PC-9 (cell line): ENCODE data around the gene EPHB2. TPM values are rescaled to one million over a fixed set of nuclear protein-coding genes. Genes with fewer than 3 reads are reported as not detected.

Source experiments
- BruUV-seq: library from RNA; stranded (reverse); fragments of 400-500 nt; replicated peaks from 2 replicates; lab custom pipeline; 2021; lab: Mats Ljungman, UMichigan
- CTCF ChIA-PET: fragments of 300-600 bp; sonication (Branson Sonifier 250); formaldehyde crosslinking; loops from one replicate; lab custom pipeline; 2022; ENCODE audit warnings: antibody characterized with exemption; lab: Charles Lee
- POLR2A ChIA-PET: fragments of 300-600 bp; sonication (Branson Sonifier 250); formaldehyde crosslinking; loops from one replicate; lab custom pipeline; 2022; ENCODE audit warnings: antibody characterized with exemption; ENCODE audit not compliant: unreplicated experiment; lab: Charles Lee
- DNase-seq, 2 experiments: peaks; one replicate each; pipeline versions ENCODE4 v3.0.0 to v3.0.0-alpha.2; 2015 to 2022; ENCODE audit warnings: mixed read lengths in 1 of 2
- H2AFZ ChIP-seq: fragments of 200-600 bp; sonication (generic); 2 replicates; pipeline ENCODE4 v1.8.1; 2017; ENCODE audit warnings: antibody characterized with exemption
- H3F3A ChIP-seq: fragments of 200-600 bp; sonication (generic); 2 replicates; pipeline ENCODE4 v1.8.1; 2017; ENCODE audit warnings: antibody characterized with exemption, mild to moderate bottlenecking, low read depth; ENCODE audit not compliant: insufficient read depth
- H3K27ac ChIP-seq: fragments of 200-600 bp; sonication (generic); 2 replicates; pipeline ENCODE4 v1.6.1; 2016; ENCODE audit warnings: mixed run types
- H3K27me3 ChIP-seq: fragments of 200-600 bp; sonication (generic); 2 replicates; pipeline ENCODE4 v1.6.1; 2016; ENCODE audit warnings: low read depth, mixed run types; ENCODE audit not compliant: insufficient read depth
- H3K36me3 ChIP-seq: fragments of 200-600 bp; sonication (generic); 2 replicates; pipeline ENCODE4 v1.6.1; 2016; ENCODE audit warnings: low read depth, mixed run types
- H3K4me1 ChIP-seq: fragments of 200-600 bp; sonication (generic); replicated peaks from 2 replicates; pipeline ENCODE4 v1.6.1; 2016; ENCODE audit warnings: mixed run types; ENCODE audit not compliant: insufficient read depth
- H3K4me2 ChIP-seq: fragments of 200-600 bp; sonication (generic); 2 replicates; pipeline ENCODE4 v1.6.1; 2017; ENCODE audit warnings: mixed run types
- H3K4me3 ChIP-seq: fragments of 200-600 bp; sonication (generic); 2 replicates; pipeline ENCODE4 v1.6.1; 2016; ENCODE audit warnings: mixed run types
- H3K79me2 ChIP-seq: fragments of 200-600 bp; sonication (generic); 2 replicates; pipeline ENCODE4 v1.6.1; 2017; ENCODE audit warnings: low read depth, mixed run types
- H3K9me2 ChIP-seq: fragments of 200-600 bp; sonication (generic); 2 replicates; pipeline ENCODE4 v1.8.1; 2017; ENCODE audit warnings: mild to moderate bottlenecking; ENCODE audit not compliant: insufficient read depth
- H3K9me3 ChIP-seq: fragments of 200-600 bp; sonication (generic); 2 replicates; pipeline ENCODE4 v1.8.1; 2016; ENCODE audit warnings: low read depth; ENCODE audit not compliant: insufficient read depth
- H4K20me1 ChIP-seq: fragments of 200-600 bp; sonication (generic); 2 replicates; pipeline ENCODE4 v1.8.1; 2017; ENCODE audit not compliant: insufficient read depth
- EZH2 ChIP-seq: fragments of 200-600 bp; sonication (generic); IDR thresholded peaks from 2 replicates; pipeline ENCODE4 v1.8.0; 2017; ENCODE audit warnings: antibody characterized with exemption, low read depth
- intact Hi-C: fragments of 100-400 bp; cut with micrococcal nuclease; formaldehyde crosslinking; loops from one replicate; pipeline ENCODE4 v1.10.0; 2022; ENCODE audit not compliant: unreplicated experiment
- total RNA-seq: library from RNA; stranded (reverse); gene quantifications from 2 replicates; pipeline ENCODE4 v1.2.3, GENCODE V29; 2021
- TF ChIP-seq, protein P1 (sequence below): fragments of 200-600 bp; sonication (generic); conservative IDR thresholded peaks from 2 replicates; pipeline ENCODE4 v1.6.1; 2017; ENCODE audit warnings: mixed run types, antibody characterized with exemption, mild to moderate bottlenecking, moderate library complexity

The EPHB2 gene
- total RNA-seq, 1 experiment from 2014 or later, result 26.7 TPM

DNA sequence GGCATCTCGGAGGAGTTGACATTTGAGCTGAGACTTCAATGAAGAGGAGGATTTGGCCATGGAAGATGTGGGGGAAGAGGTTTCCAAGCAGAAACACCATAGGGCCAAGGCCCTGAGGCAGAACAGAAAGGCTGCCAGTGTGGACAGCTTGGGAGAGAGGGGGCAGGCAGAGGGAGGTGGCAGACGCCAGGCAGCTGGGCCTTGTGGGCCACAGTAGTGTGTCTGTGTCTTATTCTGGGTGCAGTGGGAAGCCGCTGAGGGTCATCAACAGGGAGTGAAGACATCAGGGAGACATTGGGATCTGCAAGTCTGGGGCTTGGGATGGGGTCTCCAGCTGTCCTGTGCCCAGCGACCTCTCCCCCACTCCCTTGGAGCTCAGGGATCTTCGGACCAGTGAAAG lies 165.2 kb downstream of the EPHB2 start:
- no peaks in the 10 kb centered on the region for H3F3A ChIP-seq
- no TSS peak for BruUV-seq
- no peaks in the 10 kb centered on the region for H3K9me3 ChIP-seq
- H3K4me3 ChIP-seq, result no peak overlapping the region
- H3K9me2 ChIP-seq, result no peaks in the 10 kb centered on the region
- H3K4me2 ChIP-seq, result no peak overlapping the region
- H3K79me2 ChIP-seq, result no peaks in the 10 kb centered on the region
- no peak for DNase-seq
- H4K20me1 ChIP-seq, result no peaks in the 10 kb centered on the region
- no peaks in the 10 kb centered on the region for H3K4me1 ChIP-seq
- H2AFZ ChIP-seq, result no peak overlapping the region
- ChIA-PET CTCF (no interaction called here), POLR2A (no interaction called here)
- no peak overlapping the region for H3K27ac ChIP-seq
- H3K27me3 ChIP-seq, result no peaks in the 10 kb centered on the region
- H3K36me3 ChIP-seq, result no peaks in the 10 kb centered on the region
- intact Hi-C loops, result no loop called here
- no peak for TF ChIP-seq EZH2
- TF ChIP-seq, protein P1, sequence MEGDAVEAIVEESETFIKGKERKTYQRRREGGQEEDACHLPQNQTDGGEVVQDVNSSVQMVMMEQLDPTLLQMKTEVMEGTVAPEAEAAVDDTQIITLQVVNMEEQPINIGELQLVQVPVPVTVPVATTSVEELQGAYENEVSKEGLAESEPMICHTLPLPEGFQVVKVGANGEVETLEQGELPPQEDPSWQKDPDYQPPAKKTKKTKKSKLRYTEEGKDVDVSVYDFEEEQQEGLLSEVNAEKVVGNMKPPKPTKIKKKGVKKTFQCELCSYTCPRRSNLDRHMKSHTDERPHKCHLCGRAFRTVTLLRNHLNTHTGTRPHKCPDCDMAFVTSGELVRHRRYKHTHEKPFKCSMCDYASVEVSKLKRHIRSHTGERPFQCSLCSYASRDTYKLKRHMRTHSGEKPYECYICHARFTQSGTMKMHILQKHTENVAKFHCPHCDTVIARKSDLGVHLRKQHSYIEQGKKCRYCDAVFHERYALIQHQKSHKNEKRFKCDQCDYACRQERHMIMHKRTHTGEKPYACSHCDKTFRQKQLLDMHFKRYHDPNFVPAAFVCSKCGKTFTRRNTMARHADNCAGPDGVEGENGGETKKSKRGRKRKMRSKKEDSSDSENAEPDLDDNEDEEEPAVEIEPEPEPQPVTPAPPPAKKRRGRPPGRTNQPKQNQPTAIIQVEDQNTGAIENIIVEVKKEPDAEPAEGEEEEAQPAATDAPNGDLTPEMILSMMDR, result no peak

DNA sequence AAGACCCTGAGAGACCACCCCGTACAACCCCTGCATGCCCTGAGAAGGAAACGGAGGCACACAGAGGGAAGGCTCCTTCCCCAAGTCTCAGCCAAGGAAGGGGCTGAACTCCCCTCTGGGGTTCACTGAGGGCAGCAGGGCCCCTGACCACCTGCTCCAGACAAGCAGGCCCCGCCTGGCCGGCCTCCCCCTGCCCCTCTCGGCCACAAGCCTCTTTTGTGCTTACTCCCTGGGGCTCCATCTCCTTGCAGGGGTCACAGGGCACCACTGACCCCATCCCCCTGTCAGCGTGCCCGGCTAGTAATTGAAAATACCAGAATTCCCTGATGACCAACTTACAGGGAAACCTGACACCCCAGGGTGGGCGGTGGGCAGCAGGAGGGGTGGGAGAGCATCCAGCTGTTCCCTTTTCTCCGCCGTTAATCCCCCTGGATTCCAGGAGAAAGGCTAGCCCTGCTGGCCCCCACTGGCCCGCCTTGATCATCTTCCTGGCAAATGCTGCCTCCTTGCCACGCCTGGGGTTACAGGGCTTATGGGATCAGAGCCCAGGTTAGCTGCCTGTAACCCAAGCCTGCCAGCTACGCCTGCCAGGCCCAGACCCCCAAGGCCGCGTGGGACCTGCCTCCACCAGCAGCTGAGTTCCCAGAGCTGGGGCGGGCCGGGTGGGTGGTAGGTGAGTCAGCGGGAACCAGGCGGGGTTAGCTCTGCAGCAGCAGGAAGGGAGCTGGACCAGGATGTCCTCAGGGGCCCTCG lies 165.9 kb downstream of the EPHB2 start:
- Histone ChIP-seq H4K20me1 (no peaks in the 10 kb centered on the region), H3K36me3 (no peaks in the 10 kb centered on the region), H3F3A (no peaks in the 10 kb centered on the region), H2AFZ (no peak overlapping the region), H3K4me3 (no peak overlapping the region), H3K79me2 (no peaks in the 10 kb centered on the region), H3K4me1 (no peaks in the 10 kb centered on the region), H3K4me2 (no peak overlapping the region), H3K9me2 (no peaks in the 10 kb centered on the region), H3K27me3 (no peaks in the 10 kb centered on the region), H3K9me3 (no peaks in the 10 kb centered on the region), H3K27ac (no peak overlapping the region)
- CTCF ChIA-PET, result no interaction called here
- intact Hi-C loops, result no loop called here
- TF ChIP-seq, protein P1, result no peak
- no peak for TF ChIP-seq EZH2
- POLR2A ChIA-PET, result no interaction called here
- DNase-seq, result no peak
- BruUV-seq, result no TSS peak

DNA sequence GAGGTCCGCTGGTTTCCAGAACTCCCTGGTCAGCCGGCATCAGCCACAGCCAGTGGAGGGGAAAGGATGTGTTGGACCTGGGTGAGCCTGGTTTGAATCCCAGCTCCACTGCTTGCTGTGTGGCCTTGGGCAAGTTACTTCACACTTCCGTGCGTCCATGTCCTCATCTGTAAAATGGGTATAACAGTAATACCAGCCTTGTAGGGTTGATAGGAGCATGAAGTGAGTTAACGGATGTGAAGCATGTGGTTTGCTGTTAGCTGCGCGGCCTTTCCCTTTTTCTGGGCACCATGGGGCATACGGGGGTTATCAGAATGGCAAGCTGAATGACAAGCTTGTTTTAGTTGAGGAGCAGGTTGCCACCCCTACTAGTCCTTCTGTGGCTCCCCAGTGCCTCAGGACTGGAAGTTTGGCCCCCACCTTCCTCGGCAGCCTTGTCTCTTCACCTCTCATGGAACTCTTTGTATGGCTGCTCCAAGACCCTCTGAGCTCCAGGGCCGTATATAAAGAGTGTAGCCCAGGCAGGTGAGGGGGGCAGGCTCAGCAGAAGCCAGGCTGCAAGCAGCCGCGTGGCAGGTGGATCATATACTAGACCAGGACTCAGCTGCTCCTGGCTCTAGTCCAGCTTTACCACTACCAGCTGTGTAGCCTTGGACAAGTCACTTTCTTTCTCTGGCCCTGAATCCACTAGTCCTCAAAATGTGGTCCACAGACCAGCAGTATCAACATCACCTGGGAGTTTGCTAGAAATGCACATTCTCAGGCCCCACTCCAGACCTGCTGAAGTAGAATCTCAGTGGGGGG lies 166.7 kb downstream of the EPHB2 start:
- no peaks in the 10 kb centered on the region for H3K27me3 ChIP-seq
- CTCF ChIA-PET, result no interaction called here
- BruUV-seq, result no TSS peak
- H3K4me1 ChIP-seq, result no peaks in the 10 kb centered on the region
- no peaks in the 10 kb centered on the region for H3K9me2 ChIP-seq
- H3K36me3 ChIP-seq, result no peaks in the 10 kb centered on the region
- no peaks in the 10 kb centered on the region for H3K79me2 ChIP-seq
- no peaks in the 10 kb centered on the region for H3K9me3 ChIP-seq
- no peak for DNase-seq
- H4K20me1 ChIP-seq, result no peaks in the 10 kb centered on the region
- no peaks in the 10 kb centered on the region for H3F3A ChIP-seq
- TF ChIP-seq EZH2, result no peak
- TF ChIP-seq, protein P1, result no peak
- no peak overlapping the region for H3K4me2 ChIP-seq
- intact Hi-C loops, result no loop called here
- H2AFZ ChIP-seq, result no peak overlapping the region
- no peak overlapping the region for H3K27ac ChIP-seq
- no peak overlapping the region for H3K4me3 ChIP-seq
- POLR2A ChIA-PET, result no interaction called here
